ENCODE results near the gene MAP2. TPM values are rescaled to one million over a fixed set of nuclear protein-coding genes. Genes with fewer than 3 reads are reported as not detected.

Gene MAP2
- total and polyA plus RNA-seq, 2 of the 13 experiments (the other 11 are each of a cell fraction or from before 2014, with no cell fraction given) = 0.08 TPM; not detected in 1

- no peaks in the 10 kb centered on the region; a peak in 1 of 5 replicates for H3K27me3 ChIP-seq (ENCODE audit: control insufficient read depth in 1 of 2, insufficient read depth in 2 of 2, low read length in 2 of 2)
- H3K79me2 ChIP-seq (ENCODE audit: insufficient read depth, low read length) = no peaks in the 10 kb centered on the region
- no peak overlapping the region for H3K4me2 ChIP-seq (ENCODE audit: low read depth, low read length)
- TF ChIP-seq ZNF720 (CRISPR knock-in tag; IDR thresholded peaks at IDR 0.05) (no peak), RBFOX2 (IDR thresholded peaks at IDR 0.05; ENCODE audit: low read depth, low read length) (no peak), MXD1 (CRISPR knock-in tag; IDR thresholded peaks at IDR 0.05) (no peak), E2F5 (CRISPR knock-in tag; conservative IDR thresholded peaks at IDR 0.05) (no peak), ZNF7 (CRISPR knock-in tag; IDR thresholded peaks at IDR 0.05) (no peak), ZNF672 (CRISPR knock-in tag; IDR thresholded peaks at IDR 0.05) (no peak), GLI4 (CRISPR knock-in tag; IDR thresholded peaks at IDR 0.05; ENCODE audit: borderline replicate concordance) (no peak), ZNF142 (CRISPR knock-in tag; IDR thresholded peaks at IDR 0.05) (no peak), ZMYM2 (CRISPR knock-in tag; IDR thresholded peaks at IDR 0.05) (no peak)
- FAIRE-seq = no peak
- no peaks in the 10 kb centered on the region for H4K20me1 ChIP-seq (ENCODE audit: insufficient read depth, low read length)
- H3K36me3 ChIP-seq (replicated peaks in 1 of 2; ENCODE audit: control insufficient read depth in 1 of 2, insufficient read depth in 2 of 2, low read length in 2 of 2) = no peaks in the 10 kb centered on the region
- no peaks in the 10 kb centered on the region for H3K4me1 ChIP-seq (ENCODE audit: insufficient read depth, low read length)
- no peak overlapping the region for H3K9ac ChIP-seq (ENCODE audit: insufficient read depth, low read depth, low read length)
- H2AFZ ChIP-seq (ENCODE audit: low read length) = no peak overlapping the region
- WGBS (ENCODE audit: low lambda C conversion rate) = 16% methylated on average over 9 of the region's 9 CpGs
- H3K27ac ChIP-seq (ENCODE audit: extremely low read length, insufficient read depth, low read length) = no peak overlapping the region
- BruUV-seq (replicated peaks) = no TSS peak
- no peak overlapping the region for H3K4me3 ChIP-seq (replicated peaks in 1 of 3; ENCODE audit: insufficient read depth in 1 of 3, low read depth in 2 of 3, low read length in 3 of 3)
- ChIA-PET CTCF (ENCODE audit: low intra/inter-chr PET ratio, low total read pairs) (no interaction called here), POLR2A (no interaction called here)
- H3K9me3 ChIP-seq (ENCODE audit: low read length) = no peaks in the 10 kb centered on the region
- in situ Hi-C loops (cut with HindIII; ENCODE audit: extremely low pct_ligation_motif_present, low pct_unique_long_range_greater_than_20kb) (no loop called here), intact Hi-C loops (cut with micrococcal nuclease; ENCODE audit: unreplicated experiment) (no loop called here)
- DNase-seq (ENCODE audit: low spot score) = no peak
- no peak for ATAC-seq
Observed at GRCh38 chr2:209661286-209661894, 237.5 kb downstream of the MAP2 start.

All from HepG2 (cell line).